Endothelial cell of umbilical vein (primary cell): Measurements from ENCODE around the gene PNPLA5. TPM values are rescaled to one million over a fixed set of nuclear protein-coding genes. Genes with fewer than 3 reads are reported as not detected.

Source experiments
- BruUV-seq: library from RNA; stranded (reverse); fragments of 400-500 nt; replicated peaks from 2 replicates; lab custom pipeline; 2021; lab: Mats Ljungman, UMichigan
- CTCF ChIA-PET: fragments of 300-600, 350-600 bp; sonication (Branson Sonifier 250); formaldehyde crosslinking; loops from one replicate; lab custom pipeline; 2021; ENCODE audit warnings: antibody characterized with exemption, inconsistent platforms; lab: Charles Lee
- POLR2A ChIA-PET: fragments of 300-600, 350-600 bp; sonication (Branson Sonifier 250); formaldehyde crosslinking; loops from one replicate; lab custom pipeline; 2021; ENCODE audit warnings: antibody characterized with exemption, inconsistent platforms; lab: Charles Lee
- DNase-seq: peaks from one replicate; pipeline ENCODE4 v3.0.0-alpha.2; 2011; ENCODE audit warnings: low read depth, low spot score
- FAIRE-seq: peaks from 2 replicates; lab custom pipeline; 2011; peaks lifted over from hg19 to GRCh38; lab: Jason Lieb, UNC
- H2AFZ ChIP-seq: 2 replicates; pipeline ENCODE4 v1.6.0; 2012; ENCODE audit warnings: low read depth, low read length, control low read depth, inconsistent platforms
- H3K27ac ChIP-seq: 2 replicates; pipeline ENCODE4 v1.5.1; 2011; ENCODE audit warnings: low read depth, mild to moderate bottlenecking, control low read depth, low read length, moderate library complexity; ENCODE audit not compliant: insufficient read depth
- H3K27me3 ChIP-seq, 2 experiments: 2 replicates each; pipeline versions ENCODE4 v1.6.0 to v1.6.1; 2011; ENCODE audit warnings: low read length in 2 of 2, mixed read lengths in 1 of 2; ENCODE audit not compliant: control insufficient read depth in 2 of 2, insufficient read depth in 2 of 2
- H3K36me3 ChIP-seq, 2 experiments: 2 replicates in 1 of 2; 3 replicates in 1 of 2; pipeline ENCODE4 v1.5.1; 2011; ENCODE audit warnings: low read length in 2 of 2, mild to moderate bottlenecking in 1 of 2, moderate library complexity in 1 of 2; ENCODE audit not compliant: control insufficient read depth in 2 of 2, insufficient read depth in 2 of 2; ENCODE audit errors: extremely low read depth in 1 of 2
- H3K4me1 ChIP-seq: 3 replicates; pipeline ENCODE4 v1.5.1; 2011; ENCODE audit warnings: mild to moderate bottlenecking, low read length; ENCODE audit not compliant: control insufficient read depth, insufficient read depth; ENCODE audit errors: extremely low read depth
- H3K4me2 ChIP-seq: 2 replicates; pipeline ENCODE4 v1.6.1; 2011; ENCODE audit warnings: low read length, control low read depth, mixed read lengths; ENCODE audit not compliant: insufficient read depth
- H3K4me3 ChIP-seq, 3 experiments: fragments of 200-600 bp in 1 of 3; sonication (generic), shearing (Covaris generic) in 1 of 3; replicated peaks in 1 of 3; 2 replicates each; pipeline ENCODE4 v1.5.1; 2011 to 2016; ENCODE audit warnings: control low read depth in 3 of 3, low read length in 3 of 3, mild to moderate bottlenecking in 2 of 3, inconsistent platforms in 1 of 3, low read depth in 1 of 3, moderate library complexity in 1 of 3; ENCODE audit not compliant: insufficient read depth in 1 of 3
- H3K79me2 ChIP-seq: 2 replicates; pipeline ENCODE4 v1.6.0; 2012; ENCODE audit warnings: low read length, inconsistent platforms; ENCODE audit not compliant: control insufficient read depth, insufficient read depth
- H3K9ac ChIP-seq: replicated peaks from 2 replicates; pipeline ENCODE3; 2011; ENCODE audit warnings: low read length, control low read depth; ENCODE audit not compliant: insufficient read depth; ENCODE audit errors: extremely low read depth
- H3K9me1 ChIP-seq: replicated peaks from 3 replicates; pipeline ENCODE4 v1.6.0; 2011; ENCODE audit warnings: mild to moderate bottlenecking, low read length; ENCODE audit not compliant: control insufficient read depth, insufficient read depth; ENCODE audit errors: extremely low read depth
- H3K9me3 ChIP-seq: replicated peaks from 2 replicates; pipeline ENCODE4 v1.5.1; 2012; ENCODE audit warnings: low read length, inconsistent platforms; ENCODE audit not compliant: control insufficient read depth, insufficient read depth
- H4K20me1 ChIP-seq: replicated peaks from 2 replicates; pipeline ENCODE3; 2011; ENCODE audit warnings: mild to moderate bottlenecking, low read length; ENCODE audit not compliant: control insufficient read depth, insufficient read depth; ENCODE audit errors: extremely low read depth
- EZH2 ChIP-seq: IDR thresholded peaks from 2 replicates; pipeline ENCODE4 v1.6.1; 2012; ENCODE audit warnings: borderline replicate concordance, low read depth, mild to moderate bottlenecking, moderate library complexity, low read length, inconsistent platforms; ENCODE audit not compliant: severe bottlenecking
- FOS ChIP-seq: IDR thresholded peaks from 2 replicates; pipeline ENCODE4 v1.6.1; 2011; ENCODE audit warnings: mild to moderate bottlenecking, low read length, moderate library complexity, borderline replicate concordance; ENCODE audit not compliant: insufficient read depth
- GATA2 ChIP-seq: IDR thresholded peaks from 2 replicates; pipeline ENCODE4 v1.7.0; 2011; ENCODE audit warnings: low read depth, mild to moderate bottlenecking, moderate library complexity, mixed read lengths, low read length; ENCODE audit not compliant: insufficient read length, insufficient read depth
- JUN ChIP-seq: IDR thresholded peaks from 2 replicates; pipeline ENCODE4 v1.6.1; 2011; ENCODE audit warnings: borderline replicate concordance, low read depth; ENCODE audit not compliant: insufficient read length, insufficient read depth
- MYC ChIP-seq: IDR thresholded peaks from one replicate; pipeline ENCODE4 v1.6.1; 2011; ENCODE audit warnings: mild to moderate bottlenecking, low read depth, low read length
- POLR2A ChIP-seq: IDR thresholded peaks from 2 replicates; pipeline ENCODE4 v1.6.1; 2012; ENCODE audit warnings: low read depth, mild to moderate bottlenecking, control low read depth, low read length
- POLR2AphosphoS5 ChIP-seq: IDR thresholded peaks from 2 replicates; pipeline ENCODE4 v1.6.1; 2012; ENCODE audit warnings: low read depth, mild to moderate bottlenecking, control low read depth, low read length, moderate library complexity; ENCODE audit not compliant: insufficient read depth
- dilution Hi-C: fragments of 300-500 bp; cut with MboI; formaldehyde crosslinking; loops from one replicate; pipeline ENCODE4 v1.15.0; 2019; ENCODE audit warnings: low sequenced_read_pairs; ENCODE audit not compliant: extremely low pct_ligation_motif_present
- intact Hi-C: fragments of 100-400 bp; cut with micrococcal nuclease; formaldehyde crosslinking; loops from one replicate; pipeline ENCODE4 v1.10.0; 2022
- polyA plus RNA-seq, 4 experiments: library from polyadenylated mRNA; depleted of rRNA in 3 of 4; stranded (reverse) in 3 of 4; unstranded in 1 of 4; fragments of >200 nt; gene quantifications; 2 replicates each; pipeline versions ENCODE4 v1.2.1 to v1.2.3, GENCODE V29; 2011 to 2012; ENCODE audit warnings: missing spikeins in 1 of 4
- total RNA-seq: library from RNA; stranded (reverse); gene quantifications from 2 replicates; pipeline ENCODE4 v1.2.3, GENCODE V29; 2021
- TF ChIP-seq, protein P1 (sequence below), 2 donors: IDR thresholded peaks; 1 replicate in 1 of 2; 2 replicates in 1 of 2; pipeline ENCODE4 v1.5.1; 2011; ENCODE audit warnings: low read length in 2 of 2, mild to moderate bottlenecking in 2 of 2, moderate library complexity in 2 of 2, control low read depth in 1 of 2, inconsistent platforms in 1 of 2, low read depth in 1 of 2; ENCODE audit not compliant: insufficient read depth in 1 of 2; ENCODE audit errors: extremely low read depth in 1 of 2
- TF ChIP-seq, protein P2 (sequence below): IDR thresholded peaks from 2 replicates; pipeline ENCODE4 v1.6.1; 2011; ENCODE audit not compliant: insufficient read depth, insufficient read length

The PNPLA5 gene
- total and polyA plus RNA-seq, 2 donors (not counting 3 experiments of a cell fraction or from before 2014, with no cell fraction given), result not detected

DNA sequence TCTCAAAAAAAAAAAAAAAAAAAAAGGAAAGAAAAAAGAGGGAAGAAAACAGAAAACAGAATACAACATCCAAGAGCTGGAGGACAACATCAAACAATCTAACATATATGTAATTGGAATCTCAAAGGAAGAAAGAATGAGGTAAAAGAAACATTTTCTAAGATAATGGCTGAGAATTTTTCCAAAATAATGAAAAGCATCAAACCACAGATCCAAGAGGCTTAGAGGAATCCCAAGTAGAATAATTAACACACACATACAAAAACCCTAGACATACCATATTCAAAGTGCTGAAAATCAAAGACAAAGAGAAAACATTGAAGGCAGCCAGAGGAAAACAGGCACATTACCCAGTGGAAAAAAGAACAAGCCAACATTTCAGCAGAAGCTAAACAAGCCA, 34.4 kb downstream of the PNPLA5 start:
- Histone ChIP-seq H3K4me3 (no peak overlapping the region), H3K27ac (no peak overlapping the region), H3K79me2 (no peaks in the 10 kb centered on the region), H3K36me3 (no peaks in the 10 kb centered on the region), H3K4me1 (peaks cover 4% of the 10 kb centered on the region), H3K9me1 (no peaks in the 10 kb centered on the region), H3K9me3 (no peaks in the 10 kb centered on the region), H4K20me1 (no peaks in the 10 kb centered on the region), H3K4me2 (no peak overlapping the region), H2AFZ (no peak overlapping the region), H3K9ac (no peak overlapping the region), H3K27me3 (peaks cover 0 to 7% of the 10 kb centered on the region in 2 experiments)
- intact Hi-C loops, result no loop called here
- DNase-seq (no peak), FAIRE-seq (no peak)
- ChIA-PET POLR2A (no interaction called here), CTCF (interaction anchor here (1.3 kb wide), 1 partner anchor 28 kb away, joined by 4 read pairs; no protein-coding TSS in a partner anchor)
- no TSS peak for BruUV-seq
- dilution Hi-C loops, result no loop called here
- TF ChIP-seq, protein P1, sequence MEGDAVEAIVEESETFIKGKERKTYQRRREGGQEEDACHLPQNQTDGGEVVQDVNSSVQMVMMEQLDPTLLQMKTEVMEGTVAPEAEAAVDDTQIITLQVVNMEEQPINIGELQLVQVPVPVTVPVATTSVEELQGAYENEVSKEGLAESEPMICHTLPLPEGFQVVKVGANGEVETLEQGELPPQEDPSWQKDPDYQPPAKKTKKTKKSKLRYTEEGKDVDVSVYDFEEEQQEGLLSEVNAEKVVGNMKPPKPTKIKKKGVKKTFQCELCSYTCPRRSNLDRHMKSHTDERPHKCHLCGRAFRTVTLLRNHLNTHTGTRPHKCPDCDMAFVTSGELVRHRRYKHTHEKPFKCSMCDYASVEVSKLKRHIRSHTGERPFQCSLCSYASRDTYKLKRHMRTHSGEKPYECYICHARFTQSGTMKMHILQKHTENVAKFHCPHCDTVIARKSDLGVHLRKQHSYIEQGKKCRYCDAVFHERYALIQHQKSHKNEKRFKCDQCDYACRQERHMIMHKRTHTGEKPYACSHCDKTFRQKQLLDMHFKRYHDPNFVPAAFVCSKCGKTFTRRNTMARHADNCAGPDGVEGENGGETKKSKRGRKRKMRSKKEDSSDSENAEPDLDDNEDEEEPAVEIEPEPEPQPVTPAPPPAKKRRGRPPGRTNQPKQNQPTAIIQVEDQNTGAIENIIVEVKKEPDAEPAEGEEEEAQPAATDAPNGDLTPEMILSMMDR (IDR thresholded peaks at IDR 0.05; ENCODE audit: extremely low read depth in 1 of 2, insufficient read depth in 1 of 2, low read depth in 1 of 2, low read length in 2 of 2), result no peak
- no peak for TF ChIP-seq FOS
- TF ChIP-seq, protein P2, sequence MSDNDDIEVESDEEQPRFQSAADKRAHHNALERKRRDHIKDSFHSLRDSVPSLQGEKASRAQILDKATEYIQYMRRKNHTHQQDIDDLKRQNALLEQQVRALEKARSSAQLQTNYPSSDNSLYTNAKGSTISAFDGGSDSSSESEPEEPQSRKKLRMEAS, result no peak
- TF ChIP-seq MYC, result no peak
- TF ChIP-seq JUN, result no peak
- no peak for TF ChIP-seq POLR2A
- no peak for TF ChIP-seq GATA2
- no peak for TF ChIP-seq POLR2AphosphoS5
- TF ChIP-seq EZH2, result no peak
